GM19397 (cell line): ENCODE data around the gene DGKD.

ENCODE experiments used
- ATAC-seq: cut with Tn5 transposase; IDR thresholded peaks from one replicate; pipeline ENCODE4 v1.9.1; 2021; ENCODE audit warnings: mild to moderate bottlenecking, moderate library complexity; ENCODE audit not compliant: unreplicated experiment

Gene DGKD

GRCh38 chr2:233487748-233488345 lies 133.6 kb downstream of the DGKD start:
- ATAC-seq = no peak

GRCh38 chr2:233489143-233489542 lies 134.8 kb downstream of the DGKD start:
- ATAC-seq = no peak

GRCh38 chr2:233489666-233490065 lies 135.4 kb downstream of the DGKD start:
- ATAC-seq = no peak

- ATAC-seq = no peak
Measured at GRCh38 chr2:233490831-233491230, 136.5 kb downstream of the DGKD start.

- ATAC-seq = no peak
Measured at GRCh38 chr2:233491326-233491725, 137.0 kb downstream of the DGKD start.

- ATAC-seq = no peak
Measured at GRCh38 chr2:233492078-233492477, 137.8 kb downstream of the DGKD start.

- ATAC-seq = no peak
Measured at GRCh38 chr2:233492751-233493150, 138.5 kb downstream of the DGKD start.

- ATAC-seq = no peak
Measured at GRCh38 chr2:233495503-233496496, 141.5 kb downstream of the DGKD start.

GRCh38 chr2:233497692-233498091 lies 143.4 kb downstream of the DGKD start:
- ATAC-seq = no peak

- no peak for ATAC-seq
Measured at GRCh38 chr2:233498126-233498525, 143.8 kb downstream of the DGKD start.

- ATAC-seq = no peak
Measured at GRCh38 chr2:233499928-233500327, 145.6 kb downstream of the DGKD start.

GRCh38 chr2:233501198-233502076 lies 147.1 kb downstream of the DGKD start:
- no peak for ATAC-seq

- no peak for ATAC-seq
Measured at GRCh38 chr2:233503481-233503880, 149.2 kb downstream of the DGKD start.

- ATAC-seq = no peak
Measured at GRCh38 chr2:233503947-233504637, 149.8 kb downstream of the DGKD start.

GRCh38 chr2:233513953-233514655 lies 159.8 kb downstream of the DGKD start:
- ATAC-seq = no peak

- no peak for ATAC-seq
Measured at GRCh38 chr2:233519787-233520611, 165.7 kb downstream of the DGKD start.
